T-cell (primary cell): ENCODE data around the gene COL25A1. TPM values are rescaled to one million over a fixed set of nuclear protein-coding genes. Genes with fewer than 3 reads are reported as not detected.

ENCODE experiments used
- ATAC-seq, 4 experiments: fragments of 200-7000 bp in 3 of 4; fragments of 150-1000 bp in 1 of 4; cut with Tn5 transposase; replicated peaks in 1 of 4; 1 replicate in 3 of 4; 2 replicates in 1 of 4; pipeline ENCODE4 v1.10.0; 2021; ENCODE audit warnings: moderate library complexity in 3 of 4, mild to moderate bottlenecking in 2 of 4, moderate number of reproducible peaks in 1 of 4
- CTCF ChIA-PET, 2 donors: fragments of 300-600 bp; sonication (Branson Sonifier 250); formaldehyde crosslinking; loops; one replicate each; lab custom pipeline; 2022; ENCODE audit warnings: antibody characterized with exemption in 2 of 2; lab: Charles Lee
- POLR2A ChIA-PET, 2 donors: fragments of 300-600 bp; sonication (Branson Sonifier 250); formaldehyde crosslinking; loops; one replicate each; lab custom pipeline; 2022; ENCODE audit warnings: antibody characterized with exemption in 2 of 2; lab: Charles Lee
- DNase-seq, 35 experiments: peaks; one replicate each; pipeline versions ENCODE4 v3.0.0 to v3.0.0-alpha.2; 2013 to 2023
- H3K27ac ChIP-seq: one replicate; pipeline ENCODE4 v1.5.1; 2013; ENCODE audit warnings: low read length
- H3K27me3 ChIP-seq, 2 experiments: replicated peaks in 1 of 2; 1 replicate in 1 of 2; 2 replicates in 1 of 2; pipeline versions ENCODE4 v1.6.1 to v1.7.0; 2013; ENCODE audit warnings: low read length in 1 of 2, mixed read lengths in 1 of 2; ENCODE audit not compliant: control insufficient read depth in 2 of 2, insufficient read depth in 2 of 2; ENCODE audit errors: extremely low read depth in 1 of 2
- H3K36me3 ChIP-seq, 2 donors: 1 replicate in 1 of 2; 2 replicates in 1 of 2; pipeline versions ENCODE4 v1.6.1 to v1.7.0; 2013; ENCODE audit warnings: low read length in 1 of 2; ENCODE audit not compliant: control insufficient read depth in 2 of 2, insufficient read depth in 1 of 2; ENCODE audit errors: extremely low read depth in 1 of 2
- H3K4me1 ChIP-seq, 2 experiments: 1 replicate in 1 of 2; 2 replicates in 1 of 2; pipeline versions ENCODE4 v1.6.1 to v1.7.0; 2013; ENCODE audit warnings: low read length in 2 of 2, mixed read lengths in 1 of 2; ENCODE audit not compliant: insufficient read depth in 2 of 2, control insufficient read depth in 1 of 2; ENCODE audit errors: extremely low read depth in 1 of 2
- H3K4me3 ChIP-seq, 2 donors: 1 replicate in 1 of 2; 2 replicates in 1 of 2; pipeline versions ENCODE4 v1.5.1 to v1.7.0; 2013; ENCODE audit warnings: mild to moderate bottlenecking in 2 of 2, low read length in 1 of 2, moderate library complexity in 1 of 2; ENCODE audit not compliant: control insufficient read depth in 1 of 2; ENCODE audit errors: extremely low read depth in 1 of 2
- H3K9me3 ChIP-seq: 2 replicates; pipeline ENCODE4 v1.7.0; 2013
- H3K27ac Mint-ChIP-seq, 2 donors: one replicate each; pipeline ENCODE4 v1.8.0; 2020 to 2021; ENCODE audit warnings: mild to moderate bottlenecking in 2 of 2, mixed read lengths in 2 of 2
- H3K27me3 Mint-ChIP-seq, 2 donors: one replicate each; pipeline ENCODE4 v1.8.0; 2021 to 2022; ENCODE audit warnings: mixed read lengths in 2 of 2
- H3K36me3 Mint-ChIP-seq: one replicate; pipeline ENCODE4 v1.8.0; 2021; ENCODE audit warnings: mixed read lengths
- H3K4me1 Mint-ChIP-seq, 3 donors: one replicate each; pipeline ENCODE4 v1.8.0; 2020 to 2022; ENCODE audit warnings: mixed read lengths in 3 of 3, mild to moderate bottlenecking in 1 of 3
- H3K4me3 Mint-ChIP-seq, 3 donors: one replicate each; pipeline ENCODE4 v1.8.0; 2020 to 2022; ENCODE audit warnings: mild to moderate bottlenecking in 3 of 3, mixed read lengths in 3 of 3, moderate library complexity in 3 of 3
- H3K9me3 Mint-ChIP-seq, 3 donors: one replicate each; pipeline ENCODE4 v1.8.0; 2020 to 2022; ENCODE audit warnings: mixed read lengths in 3 of 3
- WGBS: methylation state at CpG from one replicate; pipeline ENCODE4 v1.1.5; 2013; ENCODE audit warnings: missing lambda C conversion rate; ENCODE audit not compliant: insufficient coverage; 5-methylcytosine and 5-hydroxymethylcytosine counted together
- total RNA-seq, 35 experiments: library from RNA in 6 of 35; stranded (reverse) in 6 of 35; fragments of 120-200 nt in 1 of 35; gene quantifications; one replicate each; pipeline versions ENCODE4 v1.2.1 to v1.2.4 and lab custom pipeline; 2013 to 2026

Gene COL25A1
- total RNA-seq, 5 donors from 2014 or later (not counting 1 experiment from before 2014, with no cell fraction given), result 0.53 to 0.56 TPM; not detected in 3

- H3K4me1 Mint-ChIP-seq, result peaks cover 0 to 2% (median 0%) of the 10 kb centered on the region in 3 donors
- Histone ChIP-seq H3K27ac (no peak overlapping the region), H3K27me3 (peaks cover 0 to 6% of the 10 kb centered on the region in 2 experiments), H3K4me1 (no peaks in the 10 kb centered on the region), H3K36me3 (no peaks in the 10 kb centered on the region), H3K4me3 (no peak overlapping the region), H3K9me3 (no peaks in the 10 kb centered on the region)
- ATAC-seq, result no peak
- no CpG with 5 or more reads among the region's 4 CpGs for WGBS
- no peak for DNase-seq
- H3K9me3 Mint-ChIP-seq, result no peaks in the 10 kb centered on the region
- POLR2A ChIA-PET, result no interaction called here
- H3K27me3 Mint-ChIP-seq, result peaks cover 4 to 6% of the 10 kb centered on the region in 2 donors
- no peak overlapping the region for H3K27ac Mint-ChIP-seq
- H3K36me3 Mint-ChIP-seq, result no peaks in the 10 kb centered on the region
- H3K4me3 Mint-ChIP-seq, result no peak overlapping the region
- CTCF ChIA-PET, result no interaction called here
Observed at GRCh38 chr4:108829966-108830492, 472.4 kb downstream of the COL25A1 start.

GRCh38 chr4:108828620-108829019 lies 473.8 kb downstream of the COL25A1 start:
- DNase-seq, result no peak
- no peaks in the 10 kb centered on the region for H3K9me3 Mint-ChIP-seq
- ATAC-seq, result no peak
- Histone ChIP-seq H3K36me3 (no peaks in the 10 kb centered on the region), H3K9me3 (no peaks in the 10 kb centered on the region), H3K4me1 (no peaks in the 10 kb centered on the region), H3K27me3 (peaks cover 0 to 6% of the 10 kb centered on the region in 2 experiments), H3K27ac (no peak overlapping the region), H3K4me3 (no peak overlapping the region)
- H3K36me3 Mint-ChIP-seq, result no peaks in the 10 kb centered on the region
- H3K27ac Mint-ChIP-seq, result no peak overlapping the region
- ChIA-PET CTCF (no interaction called here), POLR2A (no interaction called here)
- peaks cover 0 to 2% (median 0%) of the 10 kb centered on the region in 3 donors for H3K4me1 Mint-ChIP-seq
- peaks cover 4 to 7% of the 10 kb centered on the region in 2 donors for H3K27me3 Mint-ChIP-seq
- no peak overlapping the region for H3K4me3 Mint-ChIP-seq
- WGBS, result no CpG with 5 or more reads among the region's 3 CpGs

GRCh38 chr4:108825737-108826136 lies 476.7 kb downstream of the COL25A1 start:
- Histone ChIP-seq H3K9me3 (no peaks in the 10 kb centered on the region), H3K36me3 (no peaks in the 10 kb centered on the region), H3K27me3 (peaks cover 0 to 3% of the 10 kb centered on the region in 2 experiments), H3K4me1 (no peaks in the 10 kb centered on the region), H3K27ac (no peak overlapping the region), H3K4me3 (no peak overlapping the region)
- Mint-ChIP-seq H3K36me3 (no peaks in the 10 kb centered on the region), H3K4me1 (peaks cover 0 to 2% (median 0%) of the 10 kb centered on the region in 3 donors), H3K9me3 (no peaks in the 10 kb centered on the region), H3K27me3 (peaks cover 3 to 4% of the 10 kb centered on the region in 2 donors), H3K27ac (no peak overlapping the region), H3K4me3 (no peak overlapping the region)
- ATAC-seq (no peak), DNase-seq (no peak)
- POLR2A ChIA-PET, result no interaction called here
- CTCF ChIA-PET, result no interaction called here
- WGBS, result 57% methylated on average over 1 of the region's 2 CpGs

GRCh38 chr4:108821351-108821930 lies 481.0 kb downstream of the COL25A1 start:
- Histone ChIP-seq H3K4me3 (no peak overlapping the region), H3K9me3 (no peaks in the 10 kb centered on the region), H3K27ac (no peak overlapping the region), H3K27me3 (no peaks in the 10 kb centered on the region), H3K36me3 (no peaks in the 10 kb centered on the region), H3K4me1 (no peaks in the 10 kb centered on the region)
- no peak for ATAC-seq
- H3K9me3 Mint-ChIP-seq, result no peaks in the 10 kb centered on the region
- no peak overlapping the region for H3K4me3 Mint-ChIP-seq
- H3K27ac Mint-ChIP-seq, result no peak overlapping the region
- H3K27me3 Mint-ChIP-seq, result peaks cover 7 to 11% of the 10 kb centered on the region in 2 donors
- no peaks in the 10 kb centered on the region for H3K36me3 Mint-ChIP-seq
- ChIA-PET CTCF (no interaction called here), POLR2A (no interaction called here)
- no peak for DNase-seq
- no CpG with 5 or more reads among the region's 2 CpGs for WGBS
- H3K4me1 Mint-ChIP-seq, result no peaks in the 10 kb centered on the region

- DNase-seq (no peak), ATAC-seq (no peak)
- no peak overlapping the region for H3K4me3 Mint-ChIP-seq
- CTCF ChIA-PET, result interaction anchor here in 1 of 2 donors (0.7 kb wide), 1 partner anchor 442 kb away, joined by 3 read pairs; no protein-coding TSS in a partner anchor
- no CpG with 5 or more reads among the region's 1 CpG for WGBS
- H3K27me3 Mint-ChIP-seq, result peaks cover 8 to 16% of the 10 kb centered on the region in 2 donors
- no peak overlapping the region for H3K27ac Mint-ChIP-seq
- Histone ChIP-seq H3K9me3 (no peaks in the 10 kb centered on the region), H3K4me3 (no peak overlapping the region), H3K36me3 (no peaks in the 10 kb centered on the region), H3K27ac (no peak overlapping the region), H3K4me1 (no peaks in the 10 kb centered on the region), H3K27me3 (no peaks in the 10 kb centered on the region)
- POLR2A ChIA-PET, result no interaction called here
- no peaks in the 10 kb centered on the region for H3K9me3 Mint-ChIP-seq
- H3K36me3 Mint-ChIP-seq, result no peaks in the 10 kb centered on the region
- no peaks in the 10 kb centered on the region for H3K4me1 Mint-ChIP-seq
Observed at GRCh38 chr4:108820492-108821350, 481.7 kb downstream of the COL25A1 start.

- Histone ChIP-seq H3K4me1 (no peaks in the 10 kb centered on the region), H3K27me3 (no peaks in the 10 kb centered on the region), H3K9me3 (no peaks in the 10 kb centered on the region), H3K4me3 (no peak overlapping the region), H3K36me3 (no peaks in the 10 kb centered on the region), H3K27ac (no peak overlapping the region)
- Mint-ChIP-seq H3K27me3 (peaks cover 9 to 34% of the 10 kb centered on the region in 2 donors), H3K27ac (no peak overlapping the region), H3K4me3 (no peak overlapping the region), H3K9me3 (no peaks in the 10 kb centered on the region), H3K4me1 (no peaks in the 10 kb centered on the region), H3K36me3 (no peaks in the 10 kb centered on the region)
- ChIA-PET POLR2A (no interaction called here), CTCF (no interaction called here)
- 86% methylated on average over 2 of the region's 4 CpGs for WGBS
- no peak for DNase-seq
- no peak for ATAC-seq
Observed at GRCh38 chr4:108814326-108814725, 488.1 kb downstream of the COL25A1 start.
